ENCODE data around the gene RP2. TPM values are rescaled to one million over a fixed set of nuclear protein-coding genes. Genes with fewer than 3 reads are reported as not detected.

RP2 gene
- total RNA-seq, 2 experiments from 2014 or later = 5.1 to 5.5 TPM

DNA sequence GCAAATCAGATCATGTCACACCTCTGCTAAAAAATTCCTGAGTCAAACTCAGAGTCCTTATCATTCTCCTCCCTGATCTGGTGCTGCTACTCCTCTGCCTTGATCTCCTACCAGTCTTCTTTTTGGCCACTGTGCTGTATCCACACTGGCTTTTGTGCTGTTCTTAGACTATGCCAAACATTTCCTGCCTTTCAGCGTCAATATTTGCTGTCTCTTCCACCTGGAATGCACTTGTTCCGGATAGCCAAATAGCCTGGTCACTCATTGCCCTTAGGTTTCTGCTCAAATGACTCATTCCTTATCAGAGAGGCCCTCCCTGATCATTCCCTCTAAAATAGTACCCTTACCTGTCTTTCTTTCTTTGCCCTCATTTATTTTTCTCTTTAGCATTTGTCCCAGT, 24.4 kb upstream of the RP2 start:
- peaks cover 2% of the 10 kb centered on the region for H3K27me3 Mint-ChIP-seq
- no peak overlapping the region for H3K27ac Mint-ChIP-seq
- no peak for DNase-seq
- POLR2A ChIA-PET = no interaction called here
- intact Hi-C loops (cut with micrococcal nuclease) = no loop called here
- no peaks in the 10 kb centered on the region for H3K9me3 Mint-ChIP-seq
- TF ChIP-seq, protein P1, sequence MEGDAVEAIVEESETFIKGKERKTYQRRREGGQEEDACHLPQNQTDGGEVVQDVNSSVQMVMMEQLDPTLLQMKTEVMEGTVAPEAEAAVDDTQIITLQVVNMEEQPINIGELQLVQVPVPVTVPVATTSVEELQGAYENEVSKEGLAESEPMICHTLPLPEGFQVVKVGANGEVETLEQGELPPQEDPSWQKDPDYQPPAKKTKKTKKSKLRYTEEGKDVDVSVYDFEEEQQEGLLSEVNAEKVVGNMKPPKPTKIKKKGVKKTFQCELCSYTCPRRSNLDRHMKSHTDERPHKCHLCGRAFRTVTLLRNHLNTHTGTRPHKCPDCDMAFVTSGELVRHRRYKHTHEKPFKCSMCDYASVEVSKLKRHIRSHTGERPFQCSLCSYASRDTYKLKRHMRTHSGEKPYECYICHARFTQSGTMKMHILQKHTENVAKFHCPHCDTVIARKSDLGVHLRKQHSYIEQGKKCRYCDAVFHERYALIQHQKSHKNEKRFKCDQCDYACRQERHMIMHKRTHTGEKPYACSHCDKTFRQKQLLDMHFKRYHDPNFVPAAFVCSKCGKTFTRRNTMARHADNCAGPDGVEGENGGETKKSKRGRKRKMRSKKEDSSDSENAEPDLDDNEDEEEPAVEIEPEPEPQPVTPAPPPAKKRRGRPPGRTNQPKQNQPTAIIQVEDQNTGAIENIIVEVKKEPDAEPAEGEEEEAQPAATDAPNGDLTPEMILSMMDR (IDR thresholded peaks at IDR 0.05) = no peak
- CTCF ChIA-PET = no interaction called here
- ATAC-seq = no peak
- no peaks in the 10 kb centered on the region for H3K36me3 Mint-ChIP-seq (ENCODE audit: low read depth)
- no peaks in the 10 kb centered on the region for H3K4me1 Mint-ChIP-seq (ENCODE audit: low read depth)
- H3K4me3 Mint-ChIP-seq = no peak overlapping the region

DNA sequence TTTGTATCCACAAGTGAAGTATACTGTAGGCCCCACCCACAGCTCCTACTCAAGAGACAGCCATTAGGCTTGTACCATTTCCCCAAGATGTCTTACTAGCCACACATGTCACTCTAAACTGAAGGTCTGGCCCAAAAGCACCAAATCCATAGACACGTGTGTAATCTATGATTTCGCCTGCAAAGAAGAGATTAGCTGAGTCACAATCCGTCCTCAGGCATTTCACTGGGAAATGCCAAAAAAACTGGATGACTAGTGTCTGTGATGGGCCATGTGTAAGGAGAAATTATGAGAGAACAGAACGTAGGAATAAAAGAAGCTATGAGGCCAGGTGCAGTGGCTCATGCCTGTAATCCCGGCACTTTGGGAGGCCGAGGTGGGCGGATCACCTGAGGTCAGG, 21.9 kb upstream of the RP2 start:
- H3K36me3 Mint-ChIP-seq (ENCODE audit: low read depth) = no peaks in the 10 kb centered on the region
- TF ChIP-seq, protein P1 (IDR thresholded peaks at IDR 0.05) = no peak
- POLR2A ChIA-PET = no interaction called here
- no peak overlapping the region for H3K27ac Mint-ChIP-seq
- CTCF ChIA-PET = no interaction called here
- ATAC-seq = no peak
- intact Hi-C loops (cut with micrococcal nuclease) = no loop called here
- no peak for DNase-seq
- H3K27me3 Mint-ChIP-seq = peaks cover 2% of the 10 kb centered on the region
- H3K9me3 Mint-ChIP-seq = no peaks in the 10 kb centered on the region
- no peaks in the 10 kb centered on the region for H3K4me1 Mint-ChIP-seq (ENCODE audit: low read depth)
- no peak overlapping the region for H3K4me3 Mint-ChIP-seq

DNA sequence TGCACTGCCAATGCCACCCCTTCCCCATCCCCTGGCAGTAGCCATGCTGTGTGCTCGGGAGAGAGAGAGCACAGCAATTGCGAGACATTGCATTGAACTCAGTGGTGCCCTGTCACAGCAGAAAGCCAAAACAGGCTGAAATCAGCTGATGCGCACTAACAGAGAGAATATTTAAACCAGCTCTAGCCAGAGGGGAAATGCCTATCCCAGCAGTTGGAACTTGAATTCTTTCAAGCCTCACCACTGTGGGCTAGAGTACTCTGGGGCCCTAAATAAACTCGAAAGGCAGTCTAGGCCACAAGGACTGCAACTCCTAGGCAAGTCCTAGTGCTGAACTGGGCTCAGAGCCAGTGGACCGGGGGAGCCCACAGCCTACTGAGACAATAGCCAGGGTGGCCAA, 17.7 kb upstream of the RP2 start:
- no peaks in the 10 kb centered on the region for H3K4me1 Mint-ChIP-seq (ENCODE audit: low read depth)
- ChIA-PET POLR2A (no interaction called here), CTCF (no interaction called here)
- no peak overlapping the region for H3K27ac Mint-ChIP-seq
- no peak for DNase-seq
- H3K27me3 Mint-ChIP-seq = no peaks in the 10 kb centered on the region
- TF ChIP-seq, protein P1 (IDR thresholded peaks at IDR 0.05) = no peak
- intact Hi-C loops (cut with micrococcal nuclease) = no loop called here
- ATAC-seq = no peak
- H3K9me3 Mint-ChIP-seq = peaks cover 2% of the 10 kb centered on the region
- H3K4me3 Mint-ChIP-seq = no peak overlapping the region
- no peaks in the 10 kb centered on the region for H3K36me3 Mint-ChIP-seq (ENCODE audit: low read depth)

DNA sequence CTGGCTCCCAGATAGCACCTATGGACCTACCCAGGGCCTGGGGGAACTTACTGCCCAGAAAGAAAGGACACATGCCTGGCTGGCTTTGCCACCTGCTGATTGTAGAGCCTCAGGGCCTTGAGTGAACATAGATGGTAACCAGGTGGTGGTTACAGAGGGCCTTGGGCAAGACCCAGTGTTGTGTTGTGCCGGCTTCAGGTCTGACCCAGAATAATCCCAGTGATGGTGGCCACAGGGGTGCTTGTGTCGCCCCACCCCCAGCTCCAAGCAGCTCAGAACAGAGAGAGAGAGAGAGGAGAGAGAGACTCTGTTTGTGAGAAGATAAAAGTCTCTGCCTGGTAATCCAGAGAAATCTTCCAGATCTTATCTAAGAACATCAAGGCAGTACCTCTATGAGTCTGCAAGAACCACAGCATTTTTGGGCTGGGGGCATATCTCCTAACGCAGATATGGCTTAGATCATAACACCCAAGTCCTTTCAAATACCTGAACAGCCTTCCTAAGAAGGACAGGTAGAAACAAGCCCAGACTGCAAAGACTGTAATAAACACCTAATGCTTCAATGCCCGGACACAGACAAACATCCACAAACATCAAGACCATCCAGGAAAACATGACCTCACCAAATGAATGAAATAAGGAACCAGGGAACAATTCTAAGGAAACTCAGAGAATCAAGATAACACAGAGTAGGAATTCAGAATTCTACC, 16.3 kb upstream of the RP2 start:
- no peak for ATAC-seq
- Mint-ChIP-seq H3K4me1 (ENCODE audit: low read depth) (no peaks in the 10 kb centered on the region), H3K27me3 (no peaks in the 10 kb centered on the region)

DNA sequence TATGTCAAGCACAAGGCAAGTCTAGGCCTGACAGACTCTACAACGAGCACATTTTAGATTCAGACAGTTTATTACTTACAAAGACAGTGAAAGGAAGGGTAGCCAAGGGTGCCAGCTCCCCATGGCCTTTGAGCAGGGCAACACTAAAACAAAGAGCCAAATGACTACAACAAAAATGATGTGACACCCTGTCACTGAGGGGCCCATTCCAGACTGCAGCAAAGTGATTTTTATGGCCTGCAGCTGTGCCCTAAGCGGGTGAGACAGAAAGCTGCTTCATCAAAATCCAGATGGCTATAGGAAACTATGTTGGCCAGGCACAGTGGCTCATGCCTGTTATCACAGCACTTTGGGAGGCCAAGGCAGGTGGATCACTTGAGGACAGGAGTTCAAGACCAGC, 13.4 kb upstream of the RP2 start:
- intact Hi-C loops (cut with micrococcal nuclease) = no loop called here
- no peaks in the 10 kb centered on the region for H3K36me3 Mint-ChIP-seq (ENCODE audit: low read depth)
- POLR2A ChIA-PET = no interaction called here

More for the DNA sequence above, 16.3 kb upstream of the RP2 start:
- DNase-seq = no peak
- TF ChIP-seq, protein P1 (IDR thresholded peaks at IDR 0.05) = no peak
- Mint-ChIP-seq H3K36me3 (ENCODE audit: low read depth) (no peaks in the 10 kb centered on the region), H3K27ac (no peak overlapping the region), H3K4me3 (no peak overlapping the region), H3K9me3 (peaks cover 2% of the 10 kb centered on the region)
- intact Hi-C loops (cut with micrococcal nuclease) = no loop called here
- POLR2A ChIA-PET = no interaction called here
- CTCF ChIA-PET = no interaction called here

More for the DNA sequence above, 13.4 kb upstream of the RP2 start:
- no peak for ATAC-seq
- H3K4me3 Mint-ChIP-seq = no peak overlapping the region
- no peak for DNase-seq
- no peaks in the 10 kb centered on the region for H3K4me1 Mint-ChIP-seq (ENCODE audit: low read depth)
- CTCF ChIA-PET = no interaction called here
- no peak overlapping the region for H3K27ac Mint-ChIP-seq
- H3K9me3 Mint-ChIP-seq = peaks cover 2% of the 10 kb centered on the region
- no peaks in the 10 kb centered on the region for H3K27me3 Mint-ChIP-seq
- TF ChIP-seq, protein P1 (IDR thresholded peaks at IDR 0.05) = no peak
